Measurements from ENCODE around the gene NOL12. TPM values are rescaled to one million over a fixed set of nuclear protein-coding genes. Genes with fewer than 3 reads are reported as not detected.

Gene NOL12
- total RNA-seq, 1 experiment from 2014 or later = 31.4 TPM

DNA sequence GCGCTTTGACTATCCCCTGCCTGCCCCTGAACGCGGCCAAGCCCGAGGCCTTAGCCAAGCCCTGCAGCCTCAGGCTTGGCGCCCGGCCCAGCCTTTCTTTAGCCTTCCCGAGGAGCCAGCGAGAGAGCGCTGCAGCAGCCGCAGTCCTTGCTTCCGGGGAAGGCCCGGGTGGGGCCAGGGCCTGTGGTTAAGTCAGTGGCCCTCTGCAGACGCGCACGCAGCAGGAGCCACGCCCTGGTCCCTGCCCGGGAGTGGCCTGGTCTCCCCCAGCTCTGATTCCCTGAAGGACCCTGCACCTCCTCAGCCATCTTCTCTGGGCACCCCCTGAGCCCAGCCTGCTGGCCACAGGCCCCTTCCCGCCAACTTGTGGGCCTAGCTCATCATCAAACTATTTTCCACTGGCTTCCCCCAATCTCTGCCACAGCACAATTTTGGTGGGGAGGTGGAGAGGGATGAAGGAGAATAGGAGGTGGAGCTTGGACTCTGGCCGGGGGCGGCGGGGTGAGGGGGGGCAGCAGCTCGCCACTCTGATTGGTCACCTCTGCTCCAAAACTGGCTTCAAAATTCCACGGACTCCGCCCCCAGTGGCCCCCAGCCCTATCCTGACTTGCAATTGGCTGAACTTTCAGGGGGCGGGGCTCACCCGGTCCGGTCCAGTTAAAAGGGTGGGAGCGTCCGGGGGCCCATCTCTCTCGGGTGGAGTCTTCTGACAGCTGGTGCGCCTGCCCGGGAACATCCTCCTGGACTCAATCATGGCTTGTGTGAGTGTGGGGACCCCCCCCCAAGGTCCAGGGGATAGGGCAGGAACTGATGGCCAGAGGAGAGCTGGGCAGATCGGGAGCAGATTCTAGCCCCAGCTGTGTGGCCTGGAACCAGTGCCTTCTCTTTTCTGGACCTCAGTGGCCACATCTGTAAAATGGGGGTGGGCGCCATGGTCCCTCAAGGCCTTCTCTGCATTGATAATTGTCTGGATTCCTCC lies 10.9 kb upstream of the NOL12 start, which contains the start of gene LGALS1 (continued):
- TF ChIP-seq SRF (IDR thresholded peaks at IDR 0.05; ENCODE audit: low read depth) (no peak), FOSL1 (IDR thresholded peaks at IDR 0.05; ENCODE audit: low read depth) (no peak), ZFX (IDR thresholded peaks at IDR 0.05) (peak; percentile 63; the same call in 1 of the 2 replicates), RAD21 (IDR thresholded peaks at IDR 0.05; ENCODE audit: low read depth) (no peak), MAX (IDR thresholded peaks at IDR 0.05) (no peak), ZNF274 (IDR thresholded peaks at IDR 0.05; ENCODE audit: low read depth, low read length) (no peak)

GRCh38 chr22:37675930-37676735 lies 10.0 kb upstream of the NOL12 start:
- H3K27me3 ChIP-seq (ENCODE audit: insufficient read depth, low read length) = no peaks in the 10 kb centered on the region
- H3K27ac ChIP-seq (ENCODE audit: low read depth, low read length) = peak overlapping the region; percentile 97
- H3K9ac ChIP-seq (ENCODE audit: low read length) = peak overlapping the region; percentile 67
- BruUV-seq (replicated peaks) = TSS peak; percentile 74
- TF ChIP-seq EZH2 (IDR thresholded peaks at IDR 0.05) (no peak), POLR2AphosphoS5 (IDR thresholded peaks at IDR 0.05; ENCODE audit: low read depth, low read length) (peak; percentile 52; the same call in 1 of the 2 replicates)
- H4K20me1 ChIP-seq (ENCODE audit: insufficient read depth) = no peaks in the 10 kb centered on the region
- CTCF ChIA-PET = interaction anchor here (1.3 to 1.9 kb wide), 3 partner anchors 18 to 107 kb away, joined by 5 to 6 read pairs (median 5); partner anchors contain the start of gene PDXP
- POLR2A ChIA-PET = interaction anchor here (0.9 to 4.6 kb wide), 15 partner anchors 13 to 129 kb away, joined by 3 to 71 read pairs (median 5); partner anchors contain the start of genes GGA1 and PDXP
- intact Hi-C loops (cut with micrococcal nuclease) = no loop called here
- peaks cover 5 to 11% of the 10 kb centered on the region in 2 experiments; a peak in 3 of 4 replicates for H3K36me3 ChIP-seq (ENCODE audit: control insufficient read depth in 1 of 2, insufficient read depth in 2 of 2, low read length in 2 of 2)
- no peak for DNase-seq (ENCODE audit: low read depth, low spot score)
- no peaks in the 10 kb centered on the region for H3K9me3 ChIP-seq (ENCODE audit: control insufficient read depth in 1 of 2, insufficient read depth in 1 of 2, low read depth in 1 of 2, low read length in 2 of 2)
- peaks cover 13% of the 10 kb centered on the region; the same call in 1 of the 2 replicates for H3K79me2 ChIP-seq (ENCODE audit: insufficient read depth, low read length)
- peak; percentile 7 for ATAC-seq
- RAD21 ChIA-PET (ENCODE audit: low non-redundant PET in 1 of 2, low total read pairs in 2 of 2, uncharacterized antibody in 2 of 2, unreplicated experiment in 2 of 2) = interaction anchor here in 1 of 2 experiments (0.6 to 1.5 kb wide), 2 partner anchors 18 to 33 kb away, joined by 3 read pairs; partner anchors contain the start of gene PDXP
- H3K4me2 ChIP-seq (ENCODE audit: low read length) = peak overlapping the region; percentile 98
- no peaks in the 10 kb centered on the region for H3K9me2 ChIP-seq (ENCODE audit: insufficient read depth)
- peaks cover 36 to 68% of the 10 kb centered on the region in 2 experiments for H3K4me1 ChIP-seq (ENCODE audit: control insufficient read depth in 1 of 2, insufficient read depth in 2 of 2, low read length in 2 of 2)
- peak overlapping the region; percentile 71 to 86 for H3K4me3 ChIP-seq (replicated peaks in 1 of 2; ENCODE audit: low read depth in 1 of 2, low read length in 2 of 2)
- H2AFZ ChIP-seq (ENCODE audit: low read depth, low read length, poor library complexity, severe bottlenecking) = no peak overlapping the region

All from HCT116 (cell line).